ENCODE data around the gene F10. TPM values are rescaled to one million over a fixed set of nuclear protein-coding genes. Genes with fewer than 3 reads are reported as not detected.

F10 gene
- total and polyA plus RNA-seq, 5 donors: 29.8 to 44.9 (median 37.1) TPM

DNA sequence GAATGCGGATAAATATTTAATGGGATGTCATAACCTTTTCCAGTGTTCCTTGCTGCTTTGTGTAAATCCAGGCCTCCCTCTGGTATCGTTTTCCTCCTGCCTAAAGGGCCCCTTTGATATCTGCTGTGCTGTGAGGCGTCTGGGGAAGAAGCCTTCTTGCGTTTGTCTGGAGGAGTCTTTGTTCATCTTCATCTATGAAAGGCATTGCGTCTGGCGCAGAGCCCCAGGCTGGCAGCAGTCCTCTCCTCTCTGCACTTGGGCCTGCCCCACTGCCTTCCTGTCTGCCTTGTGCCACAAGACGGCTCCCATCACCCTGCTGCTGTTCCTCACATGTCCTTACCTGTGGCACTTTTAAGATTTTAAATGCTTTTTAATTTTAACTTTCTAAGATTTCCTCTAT lies 45.6 kb downstream of the F10 start:
- Histone ChIP-seq H3K4me3 (ENCODE audit: low read length) (no peak overlapping the region), H3K9me3 (ENCODE audit: control insufficient read depth, low read length) (no peaks in the 10 kb centered on the region), H3K4me1 (ENCODE audit: control insufficient read depth, insufficient read depth, low read length) (no peaks in the 10 kb centered on the region), H3K27me3 (ENCODE audit: control insufficient read depth, insufficient read depth) (no peaks in the 10 kb centered on the region), H3K27ac (ENCODE audit: low read length) (no peak overlapping the region)
- 84% methylated on average over 7 of the region's 7 CpGs for WGBS
- intact Hi-C loops (cut with DNase I): no loop called here
- DNase-seq (no peak), ATAC-seq (no peak)

DNA sequence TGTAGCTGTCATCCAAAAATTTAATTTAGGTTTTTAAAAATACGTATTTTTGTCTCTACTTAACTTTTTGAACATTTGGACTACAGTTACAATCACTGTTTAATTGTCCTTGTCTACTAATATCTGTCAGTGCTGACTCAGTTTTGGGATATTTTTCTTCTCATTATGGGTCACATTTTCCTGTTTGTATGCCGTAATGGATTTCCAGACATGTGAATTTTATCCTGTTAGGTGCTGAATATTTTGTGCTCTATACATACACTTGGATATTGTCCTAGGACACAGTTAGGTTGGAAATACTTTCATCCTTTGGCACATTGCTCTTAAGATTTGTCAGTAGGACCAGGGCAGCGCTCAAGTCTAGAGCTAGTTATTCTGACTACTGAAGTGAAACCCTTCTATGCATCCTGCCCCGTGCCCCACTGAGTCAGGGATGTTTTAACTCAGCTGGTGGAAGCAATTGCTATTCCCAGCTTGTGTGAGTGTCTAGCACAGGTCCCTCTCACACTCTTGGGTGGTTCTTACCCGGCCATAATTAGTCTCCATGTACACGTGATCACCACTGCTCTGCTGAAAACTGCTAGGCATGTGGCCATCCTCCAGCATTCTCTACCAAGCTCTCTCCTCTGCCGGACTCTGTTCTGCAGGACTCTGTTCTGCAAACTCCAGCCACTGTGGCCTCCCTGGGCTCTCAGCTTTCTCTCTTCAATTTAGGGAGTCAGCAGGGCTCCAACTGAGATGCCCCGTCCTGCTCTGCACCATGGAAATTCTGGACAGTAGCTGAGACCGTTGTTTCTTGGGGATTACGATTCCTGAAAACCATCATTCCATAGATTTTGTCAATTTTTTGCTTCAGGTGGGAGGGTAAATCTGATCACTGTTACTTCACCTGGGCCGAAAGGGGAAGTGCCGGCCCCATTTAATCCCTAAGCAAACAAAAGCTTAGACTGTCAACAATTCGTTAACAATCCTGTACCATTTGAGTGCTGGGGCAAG lies 47.0 kb downstream of the F10 start:
- H3K9me3 ChIP-seq (ENCODE audit: control insufficient read depth, low read length): no peaks in the 10 kb centered on the region
- H3K4me1 ChIP-seq (ENCODE audit: control insufficient read depth, insufficient read depth, low read length): no peaks in the 10 kb centered on the region
- DNase-seq (no peak), ATAC-seq (peak; percentile 80 to 85)
- peak overlapping the region; percentile 45 for H3K27ac ChIP-seq (ENCODE audit: low read length)
- intact Hi-C loops (cut with DNase I): no loop called here
- H3K27me3 ChIP-seq (ENCODE audit: control insufficient read depth, insufficient read depth): no peaks in the 10 kb centered on the region
- WGBS: 83% methylated on average over 13 of the region's 13 CpGs
- H3K4me3 ChIP-seq (ENCODE audit: low read length): no peak overlapping the region

DNA sequence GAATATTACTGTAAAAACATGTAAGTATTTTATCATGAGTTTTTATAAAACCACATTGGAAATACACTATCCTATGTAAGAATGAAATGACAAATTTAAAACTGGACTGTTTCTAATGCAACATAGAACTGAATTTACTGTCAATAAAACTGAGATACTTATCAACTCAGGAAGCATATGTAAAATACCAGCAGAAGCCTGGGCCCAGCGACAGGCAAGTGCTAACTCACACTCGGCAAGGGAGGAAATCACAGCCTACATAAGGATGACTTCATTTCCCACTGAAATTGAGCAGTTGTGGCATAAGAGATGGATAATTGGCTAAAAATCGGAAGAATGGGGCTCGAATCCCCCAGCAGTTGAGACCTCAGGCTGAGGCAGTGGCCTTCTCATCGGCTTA lies 47.9 kb downstream of the F10 start:
- ATAC-seq (no peak), DNase-seq (no peak)
- Histone ChIP-seq H3K27ac (ENCODE audit: low read length) (no peak overlapping the region), H3K27me3 (ENCODE audit: control insufficient read depth, insufficient read depth) (no peaks in the 10 kb centered on the region), H3K9me3 (ENCODE audit: control insufficient read depth, low read length) (no peaks in the 10 kb centered on the region), H3K4me1 (ENCODE audit: control insufficient read depth, insufficient read depth, low read length) (no peaks in the 10 kb centered on the region), H3K4me3 (ENCODE audit: low read length) (no peak overlapping the region)
- intact Hi-C loops (cut with DNase I): no loop called here
- 60% methylated on average over 5 of the region's 5 CpGs for WGBS

DNA sequence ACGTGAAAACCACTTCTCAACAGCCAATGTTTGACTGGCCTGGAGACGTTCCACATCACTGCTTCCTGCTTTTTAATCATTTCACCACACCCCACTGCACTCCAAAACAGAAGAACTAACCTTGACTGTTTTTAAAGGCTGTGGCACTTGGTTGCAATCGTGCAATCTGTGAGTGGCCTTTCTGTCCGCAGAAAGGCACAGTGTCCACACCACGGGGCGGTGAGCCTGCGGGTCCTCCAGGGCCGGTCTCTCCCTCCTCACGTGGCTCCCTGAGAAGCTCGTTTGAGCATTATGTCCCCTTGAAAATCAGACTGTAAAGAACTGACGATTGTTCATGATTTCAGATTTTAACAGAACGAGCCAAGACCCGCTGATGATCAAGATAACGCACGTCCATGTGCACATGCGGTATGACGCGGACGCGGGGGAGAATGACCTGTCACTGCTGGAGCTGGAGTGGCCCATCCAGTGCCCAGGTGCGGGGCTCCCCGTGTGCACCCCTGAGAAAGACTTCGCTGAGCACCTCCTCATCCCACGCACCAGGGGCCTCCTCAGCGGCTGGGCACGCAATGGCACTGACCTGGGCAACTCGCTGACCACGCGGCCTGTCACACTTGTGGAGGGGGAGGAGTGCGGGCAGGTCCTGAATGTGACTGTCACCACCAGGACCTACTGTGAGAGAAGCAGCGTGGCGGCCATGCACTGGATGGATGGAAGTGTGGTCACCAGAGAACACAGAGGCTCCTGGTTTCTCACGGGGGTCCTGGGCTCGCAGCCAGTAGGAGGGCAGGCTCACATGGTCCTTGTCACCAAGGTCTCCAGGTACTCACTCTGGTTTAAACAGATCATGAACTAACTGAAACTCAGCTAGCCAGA lies 48.9 kb downstream of the F10 start:
- H3K9me3 ChIP-seq (ENCODE audit: control insufficient read depth, low read length): no peaks in the 10 kb centered on the region
- DNase-seq (no peak), ATAC-seq (no peak)
- intact Hi-C loops (cut with DNase I): no loop called here
- no peaks in the 10 kb centered on the region for H3K27me3 ChIP-seq (ENCODE audit: control insufficient read depth, insufficient read depth)
- H3K4me1 ChIP-seq (ENCODE audit: control insufficient read depth, insufficient read depth, low read length): no peaks in the 10 kb centered on the region
- H3K4me3 ChIP-seq (ENCODE audit: low read length): no peak overlapping the region
- no peak overlapping the region for H3K27ac ChIP-seq (ENCODE audit: low read length)
- 91% methylated on average over 34 of the region's 34 CpGs for WGBS

DNA sequence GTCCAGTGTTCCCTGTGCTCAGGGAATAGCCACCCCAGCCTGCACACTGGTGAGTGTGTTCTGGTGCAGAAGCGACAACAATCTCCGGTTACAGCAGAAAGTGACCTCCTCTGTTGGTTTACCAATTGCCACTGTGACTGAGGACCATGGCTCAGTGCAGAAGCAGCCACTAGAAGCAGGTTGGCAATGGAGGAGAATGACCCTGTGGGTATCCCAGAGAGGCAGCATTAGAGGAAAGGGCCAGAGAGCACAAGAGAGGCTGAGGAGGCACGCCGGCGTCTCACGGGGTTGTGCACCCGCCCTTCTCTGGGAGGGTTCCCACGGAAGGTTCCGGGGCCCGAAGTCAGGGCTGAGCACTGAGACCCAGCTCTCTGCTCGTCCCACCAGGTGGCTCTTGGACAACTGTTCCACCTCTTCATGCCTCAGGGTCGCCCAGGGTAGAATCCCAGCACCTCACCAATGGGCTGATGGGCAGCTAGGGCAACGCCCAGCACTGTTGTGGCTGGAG lies 49.9 kb downstream of the F10 start:
- H3K4me1 ChIP-seq (ENCODE audit: control insufficient read depth, insufficient read depth, low read length): no peaks in the 10 kb centered on the region
- H3K27me3 ChIP-seq (ENCODE audit: control insufficient read depth, insufficient read depth): no peaks in the 10 kb centered on the region
- no peak overlapping the region for H3K4me3 ChIP-seq (ENCODE audit: low read length)
- DNase-seq: no peak
- intact Hi-C loops (cut with DNase I): no loop called here
- ATAC-seq: no peak
- 93% methylated on average over 13 of the region's 13 CpGs for WGBS
- no peak overlapping the region for H3K27ac ChIP-seq (ENCODE audit: low read length)
- H3K9me3 ChIP-seq (ENCODE audit: control insufficient read depth, low read length): no peaks in the 10 kb centered on the region

DNA sequence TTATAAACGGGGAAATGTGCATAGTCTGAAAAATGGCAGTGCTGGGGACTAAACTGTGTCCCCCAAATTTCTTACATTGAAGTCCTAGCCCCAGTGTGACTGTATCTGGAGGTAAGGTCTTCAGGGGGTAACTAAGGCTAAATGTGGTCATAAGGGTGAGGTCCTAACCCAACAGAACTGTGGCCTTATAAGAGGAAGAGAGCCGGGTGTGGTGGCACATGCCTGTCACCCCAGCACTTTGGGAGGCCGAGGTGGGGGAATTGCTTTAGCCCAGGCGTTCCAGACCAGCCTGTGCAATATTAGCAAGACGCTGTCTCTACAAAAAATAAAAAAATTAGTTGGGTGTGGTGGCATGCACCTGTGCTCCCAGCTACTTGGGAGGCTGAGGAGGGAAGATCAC lies 53.7 kb downstream of the F10 start:
- WGBS: 69% methylated on average over 5 of the region's 5 CpGs
- DNase-seq: no peak
- ATAC-seq: peak in 1 of 2 donors; percentile 68
- Histone ChIP-seq H3K27ac (ENCODE audit: low read length) (no peak overlapping the region), H3K4me1 (ENCODE audit: control insufficient read depth, insufficient read depth, low read length) (peaks cover 7% of the 10 kb centered on the region), H3K27me3 (ENCODE audit: control insufficient read depth, insufficient read depth) (no peaks in the 10 kb centered on the region), H3K4me3 (ENCODE audit: low read length) (no peak overlapping the region), H3K9me3 (ENCODE audit: control insufficient read depth, low read length) (no peaks in the 10 kb centered on the region)
- intact Hi-C loops (cut with DNase I): no loop called here

DNA sequence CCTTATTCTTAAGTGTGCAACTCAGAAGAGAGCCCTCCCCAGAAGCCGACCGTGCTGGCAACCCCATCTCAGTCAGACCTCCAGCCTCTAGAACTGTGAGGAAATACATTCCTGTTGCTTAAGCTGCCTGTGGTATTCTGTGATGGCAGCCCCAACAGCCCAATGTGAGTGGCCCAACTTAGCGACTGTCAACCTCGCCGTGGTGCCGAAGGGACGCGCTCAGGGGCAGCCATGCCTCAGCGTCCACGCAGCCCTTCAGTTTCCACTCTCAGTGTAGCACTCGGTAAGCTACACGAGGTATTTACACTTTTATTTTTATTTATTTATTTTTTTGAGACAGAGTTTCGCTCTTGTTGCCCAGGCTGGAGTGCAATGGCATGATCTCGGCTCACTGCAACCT lies 54.2 kb downstream of the F10 start:
- Histone ChIP-seq H3K9me3 (ENCODE audit: control insufficient read depth, low read length) (no peaks in the 10 kb centered on the region), H3K4me1 (ENCODE audit: control insufficient read depth, insufficient read depth, low read length) (peaks cover 7% of the 10 kb centered on the region), H3K27me3 (ENCODE audit: control insufficient read depth, insufficient read depth) (no peaks in the 10 kb centered on the region), H3K4me3 (ENCODE audit: low read length) (no peak overlapping the region), H3K27ac (ENCODE audit: low read length) (no peak overlapping the region)
- ATAC-seq: no peak
- intact Hi-C loops (cut with DNase I): no loop called here
- 97% methylated on average over 14 of the region's 14 CpGs for WGBS
- DNase-seq: no peak

DNA sequence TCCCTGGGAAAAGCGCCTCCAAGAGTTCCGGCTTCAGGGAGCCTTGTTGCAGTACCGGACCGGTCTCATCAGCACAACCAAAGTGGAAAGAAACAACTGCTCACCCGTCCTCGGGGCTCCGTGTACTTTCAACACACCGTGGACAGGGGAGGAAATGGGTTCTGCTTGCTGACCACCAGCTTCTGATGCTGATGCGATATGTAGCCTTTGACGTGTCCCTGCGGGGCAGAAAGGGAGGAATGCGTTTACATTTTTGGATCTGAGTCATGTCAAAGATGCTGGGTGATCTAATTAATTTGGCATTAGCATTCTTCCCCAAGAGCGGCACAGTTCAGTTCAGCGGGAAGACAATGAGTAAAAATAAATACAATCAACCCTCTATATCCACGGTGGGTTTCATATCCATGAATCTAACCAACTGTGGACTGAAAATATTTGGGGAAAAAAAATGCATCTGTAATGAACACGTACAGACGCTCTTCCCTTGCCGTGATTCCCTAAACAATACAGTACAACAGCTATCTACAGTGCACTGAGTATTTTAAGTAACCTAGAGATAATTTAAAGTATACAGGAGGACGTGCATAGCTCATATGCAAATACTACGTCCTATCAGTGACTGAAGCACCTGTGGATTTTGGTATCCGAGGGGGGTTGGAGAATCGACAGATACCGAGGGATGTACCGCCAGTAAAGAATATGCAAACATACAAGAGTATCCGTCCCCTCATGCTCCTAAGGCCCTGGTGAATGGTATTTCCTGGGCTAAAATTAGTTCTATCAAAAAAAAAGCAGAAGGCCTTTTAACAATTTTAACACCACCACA lies 55.7 kb downstream of the F10 start:
- intact Hi-C loops (cut with DNase I): no loop called here
- WGBS: 65% methylated on average over 25 of the region's 25 CpGs
- H3K9me3 ChIP-seq (ENCODE audit: control insufficient read depth, low read length): no peaks in the 10 kb centered on the region
- ATAC-seq (no peak), DNase-seq (no peak)
- H3K4me1 ChIP-seq (ENCODE audit: control insufficient read depth, insufficient read depth, low read length): peaks cover 7% of the 10 kb centered on the region
- H3K4me3 ChIP-seq (ENCODE audit: low read length): no peak overlapping the region
- H3K27ac ChIP-seq (ENCODE audit: low read length): peak overlapping the region; percentile 30
- H3K27me3 ChIP-seq (ENCODE audit: control insufficient read depth, insufficient read depth): no peaks in the 10 kb centered on the region

DNA sequence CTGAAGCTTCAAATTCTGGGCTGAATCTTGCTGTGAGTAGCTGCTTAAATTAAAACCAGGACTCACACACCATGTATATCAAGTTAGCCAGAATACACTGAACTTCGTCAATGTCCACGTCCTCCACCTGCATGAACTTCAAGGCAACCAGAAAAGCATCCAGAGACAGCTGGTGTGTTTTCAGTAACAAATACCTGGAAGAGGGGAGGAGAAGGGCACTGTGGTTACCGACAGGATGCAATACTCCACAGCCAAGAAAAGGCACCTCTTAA lies 56.2 kb downstream of the F10 start:
- H3K9me3 ChIP-seq (ENCODE audit: control insufficient read depth, low read length): no peaks in the 10 kb centered on the region
- 58% methylated on average over 3 of the region's 3 CpGs for WGBS
- ATAC-seq (no peak), DNase-seq (no peak)
- H3K27me3 ChIP-seq (ENCODE audit: control insufficient read depth, insufficient read depth): no peaks in the 10 kb centered on the region
- no peak overlapping the region for H3K4me3 ChIP-seq (ENCODE audit: low read length)
- peaks cover 7% of the 10 kb centered on the region for H3K4me1 ChIP-seq (ENCODE audit: control insufficient read depth, insufficient read depth, low read length)
- no peak overlapping the region for H3K27ac ChIP-seq (ENCODE audit: low read length)
- intact Hi-C loops (cut with DNase I): no loop called here

DNA sequence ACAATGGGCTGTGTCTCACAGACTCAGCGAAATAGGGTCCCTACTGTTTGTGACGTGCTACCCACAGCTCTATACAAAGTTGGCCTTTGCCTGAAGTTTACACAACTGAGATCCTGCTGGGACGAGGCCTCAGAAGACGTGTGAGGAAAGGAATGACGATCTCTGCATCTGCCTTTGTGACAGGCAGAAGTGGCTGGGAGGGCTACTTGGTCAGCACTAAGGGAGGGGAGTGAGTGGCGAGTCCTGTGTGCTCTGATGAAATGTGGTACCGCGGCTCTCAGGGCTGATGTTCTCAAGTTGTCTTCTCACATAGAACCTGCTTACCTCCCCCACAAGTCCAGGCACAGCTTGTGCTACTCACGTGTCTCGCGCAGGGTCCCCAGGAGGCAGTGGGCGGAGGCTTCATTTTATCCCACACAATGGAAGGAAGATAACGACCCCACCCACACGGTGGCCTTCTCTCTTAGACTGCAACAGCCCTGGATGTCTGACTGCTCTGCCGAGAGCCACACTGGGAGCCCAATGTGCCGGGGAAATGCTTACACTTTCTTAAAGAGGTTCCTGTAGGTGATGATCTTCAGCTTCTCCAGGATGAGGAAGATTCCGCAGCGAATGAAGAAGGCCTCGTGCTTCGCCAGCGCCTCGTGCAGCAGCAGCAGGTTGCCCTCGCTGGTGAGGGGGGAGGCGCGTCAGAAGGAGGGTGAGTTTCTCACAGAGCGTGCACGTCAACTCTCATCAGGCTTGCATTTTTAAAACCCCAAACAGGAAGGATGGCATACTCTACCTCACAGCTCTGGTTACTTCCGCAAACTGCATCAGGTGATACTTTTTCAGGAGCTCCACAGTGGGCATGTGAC lies 57.0 kb downstream of the F10 start:
- peak in 1 of 2 donors; percentile 55 for ATAC-seq
- WGBS: 71% methylated on average over 28 of the region's 28 CpGs

More for the DNA sequence above, 57.0 kb downstream of the F10 start:
- no peaks in the 10 kb centered on the region for H3K9me3 ChIP-seq (ENCODE audit: control insufficient read depth, low read length)
- H3K4me3 ChIP-seq (ENCODE audit: low read length): no peak overlapping the region
- H3K27ac ChIP-seq (ENCODE audit: low read length): peak overlapping the region; percentile 15
- H3K4me1 ChIP-seq (ENCODE audit: control insufficient read depth, insufficient read depth, low read length): peaks cover 7% of the 10 kb centered on the region
- intact Hi-C loops (cut with DNase I): no loop called here
- H3K27me3 ChIP-seq (ENCODE audit: control insufficient read depth, insufficient read depth): no peaks in the 10 kb centered on the region
- DNase-seq: no peak
